ENCODE measurements around the gene SIVA1.

SIVA1 gene

DNA sequence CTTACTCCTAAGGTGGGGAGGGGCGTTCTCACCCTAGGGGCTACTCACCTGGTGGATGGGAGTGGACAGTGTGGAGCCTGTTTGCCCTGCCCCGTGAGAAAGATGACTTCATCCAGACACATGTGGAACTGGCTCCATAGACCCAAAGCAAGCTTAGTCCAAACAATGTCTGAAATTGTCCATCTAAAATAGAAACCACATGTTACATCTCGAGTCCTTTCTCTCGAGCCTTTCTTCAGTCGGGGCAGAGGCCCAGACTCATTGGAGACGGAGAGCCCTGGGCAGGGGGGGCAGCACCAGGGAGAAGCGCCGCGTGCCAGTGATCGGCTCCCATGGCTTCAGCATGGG lies 4.3 kb downstream of the SIVA1 start:
- DNase-seq (ENCODE audit: extremely low read depth, low read depth) = no peak
- TF ChIP-seq, protein P1, sequence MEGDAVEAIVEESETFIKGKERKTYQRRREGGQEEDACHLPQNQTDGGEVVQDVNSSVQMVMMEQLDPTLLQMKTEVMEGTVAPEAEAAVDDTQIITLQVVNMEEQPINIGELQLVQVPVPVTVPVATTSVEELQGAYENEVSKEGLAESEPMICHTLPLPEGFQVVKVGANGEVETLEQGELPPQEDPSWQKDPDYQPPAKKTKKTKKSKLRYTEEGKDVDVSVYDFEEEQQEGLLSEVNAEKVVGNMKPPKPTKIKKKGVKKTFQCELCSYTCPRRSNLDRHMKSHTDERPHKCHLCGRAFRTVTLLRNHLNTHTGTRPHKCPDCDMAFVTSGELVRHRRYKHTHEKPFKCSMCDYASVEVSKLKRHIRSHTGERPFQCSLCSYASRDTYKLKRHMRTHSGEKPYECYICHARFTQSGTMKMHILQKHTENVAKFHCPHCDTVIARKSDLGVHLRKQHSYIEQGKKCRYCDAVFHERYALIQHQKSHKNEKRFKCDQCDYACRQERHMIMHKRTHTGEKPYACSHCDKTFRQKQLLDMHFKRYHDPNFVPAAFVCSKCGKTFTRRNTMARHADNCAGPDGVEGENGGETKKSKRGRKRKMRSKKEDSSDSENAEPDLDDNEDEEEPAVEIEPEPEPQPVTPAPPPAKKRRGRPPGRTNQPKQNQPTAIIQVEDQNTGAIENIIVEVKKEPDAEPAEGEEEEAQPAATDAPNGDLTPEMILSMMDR (IDR thresholded peaks at IDR 0.05; ENCODE audit: low read depth, low read length) = no peak

DNA sequence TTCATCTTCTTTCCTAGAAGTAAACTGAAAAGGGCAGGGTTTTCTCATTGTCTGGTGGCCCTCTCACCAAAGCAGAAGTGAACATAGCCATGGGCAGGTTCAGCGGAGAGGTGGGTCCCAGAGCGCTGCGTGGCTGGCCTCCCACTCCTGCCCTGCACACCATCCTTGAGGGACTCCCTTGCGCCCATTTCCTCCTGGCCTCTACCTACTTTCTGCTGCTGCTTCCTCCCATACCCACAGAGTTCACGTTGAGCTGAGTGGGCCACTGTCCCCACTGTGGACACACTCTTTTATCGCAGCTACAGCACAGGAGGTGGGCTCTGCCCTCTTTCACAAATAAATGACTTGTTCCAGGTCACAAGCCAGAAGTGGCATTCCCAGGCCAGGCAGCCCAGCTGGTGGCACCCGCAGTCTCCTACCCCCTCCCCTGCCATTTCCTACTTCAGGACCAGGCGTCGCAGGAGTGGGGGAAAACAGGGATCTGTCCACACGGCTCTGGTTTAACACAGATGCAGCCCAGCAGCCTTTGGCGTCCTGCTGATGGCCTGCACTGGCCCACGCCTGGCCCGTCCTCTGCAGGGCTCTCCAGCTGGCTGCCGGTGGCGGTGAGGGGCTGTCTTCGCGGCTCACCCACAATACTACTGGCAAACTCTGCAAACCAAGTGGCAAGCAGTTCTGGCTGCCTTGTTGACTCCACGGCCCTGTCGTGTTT lies 4.9 kb downstream of the SIVA1 start:
- TF ChIP-seq, protein P1 (IDR thresholded peaks at IDR 0.05; ENCODE audit: low read depth, low read length) = no peak
- no peak for DNase-seq (ENCODE audit: extremely low read depth, low read depth)

DNA sequence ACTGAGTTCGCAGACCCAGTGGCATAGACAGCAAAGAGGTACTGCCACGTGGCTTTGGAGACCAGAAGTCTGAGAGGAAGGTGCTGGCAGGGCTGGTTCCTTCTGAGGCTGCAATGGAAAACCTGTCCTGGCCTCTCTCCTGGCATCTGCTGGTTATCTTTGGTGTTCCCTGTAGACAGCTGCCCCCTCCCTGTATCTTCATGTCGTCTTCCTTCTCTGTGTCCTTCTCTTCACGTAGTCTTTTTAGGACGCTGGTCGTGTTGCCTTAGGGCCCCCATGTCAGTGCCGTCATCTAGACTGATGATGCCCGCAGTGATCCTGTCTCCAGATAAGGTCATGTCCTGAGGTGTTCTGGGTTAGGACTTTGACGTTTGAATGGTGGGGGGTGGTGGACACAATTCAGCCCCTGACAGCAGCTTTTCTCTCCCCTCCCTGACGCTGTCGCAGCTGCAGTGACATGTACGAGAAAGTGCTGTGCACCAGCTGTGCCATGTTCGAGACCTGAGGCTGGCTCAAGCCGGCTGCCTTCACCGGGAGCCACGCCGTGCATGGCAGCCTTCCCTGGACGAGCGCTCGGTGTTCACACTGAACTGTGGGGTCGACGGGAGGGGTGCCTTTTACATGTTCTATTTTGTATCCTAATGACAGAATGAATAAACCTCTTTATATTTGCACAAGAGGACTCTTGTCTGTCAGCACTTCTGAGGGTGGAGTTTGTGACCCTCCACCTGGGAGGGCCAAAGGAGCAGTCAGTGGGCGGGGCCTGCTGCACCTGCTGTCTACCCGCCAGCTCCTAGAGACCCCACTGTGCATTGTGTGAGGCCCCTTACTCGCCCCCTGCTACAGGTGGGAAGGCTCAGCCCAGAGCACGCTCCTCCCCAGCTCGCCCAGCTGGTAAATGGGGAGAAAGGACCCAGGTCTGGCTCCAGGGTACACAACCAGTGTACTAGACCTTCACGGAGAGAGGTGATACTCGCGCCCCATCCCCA lies 6.3 kb downstream of the SIVA1 start:
- DNase-seq (ENCODE audit: extremely low read depth, low read depth) = no peak
- TF ChIP-seq, protein P1 (IDR thresholded peaks at IDR 0.05; ENCODE audit: low read depth, low read length) = no peak

DNA sequence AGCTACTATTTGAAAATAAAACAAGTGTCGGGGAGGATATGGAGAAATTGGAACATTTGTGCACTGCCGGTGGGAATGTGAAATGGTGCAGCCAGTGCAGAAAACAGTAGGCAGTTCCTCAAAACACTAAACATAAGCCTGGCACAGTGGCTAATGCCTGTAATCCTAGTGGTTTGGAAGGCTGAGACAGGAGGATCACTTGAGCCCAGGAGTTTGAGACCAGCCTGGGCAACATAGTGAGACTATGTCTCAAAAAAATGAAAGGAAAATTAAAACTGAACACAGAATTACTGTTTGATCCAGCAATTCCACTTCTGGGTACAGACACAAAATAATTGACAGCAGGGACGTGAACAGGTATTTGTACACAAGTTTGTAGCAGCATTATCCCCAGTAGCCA lies 12.6 kb downstream of the SIVA1 start:
- TF ChIP-seq, protein P1 (IDR thresholded peaks at IDR 0.05; ENCODE audit: low read depth, low read length) = no peak

DNA sequence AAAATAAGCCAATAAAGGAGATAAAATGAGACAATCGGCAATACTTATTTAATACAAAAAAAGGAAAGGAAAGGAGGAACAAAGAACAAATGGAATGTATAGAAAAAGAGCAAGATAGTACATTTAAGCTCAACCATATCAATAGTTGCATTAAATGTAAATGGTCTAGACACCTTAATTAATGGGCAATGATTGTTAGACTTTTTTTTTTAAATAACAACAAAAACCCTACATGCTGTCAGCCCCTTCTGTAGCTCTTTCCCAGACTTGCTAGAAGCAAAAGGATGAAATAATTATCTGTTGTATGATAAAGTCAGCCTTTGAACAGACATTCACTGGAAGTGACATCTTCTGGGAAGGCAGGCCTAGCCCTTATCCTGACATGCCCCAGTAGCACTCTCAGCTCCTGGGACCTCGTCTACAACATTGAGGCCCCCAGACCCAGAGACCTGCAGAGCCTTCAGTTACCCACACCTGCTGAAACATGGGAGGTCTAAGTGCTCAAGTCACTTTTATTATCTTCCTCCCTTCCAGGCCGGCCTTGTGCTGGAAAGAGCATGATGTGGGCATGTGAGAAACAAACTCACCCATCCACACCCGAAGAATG lies 13.4 kb downstream of the SIVA1 start:
- TF ChIP-seq, protein P1 (IDR thresholded peaks at IDR 0.05; ENCODE audit: low read depth, low read length) = no peak

More for the DNA sequence above, 12.6 kb downstream of the SIVA1 start:
- no peak for DNase-seq (ENCODE audit: extremely low read depth, low read depth)

DNA sequence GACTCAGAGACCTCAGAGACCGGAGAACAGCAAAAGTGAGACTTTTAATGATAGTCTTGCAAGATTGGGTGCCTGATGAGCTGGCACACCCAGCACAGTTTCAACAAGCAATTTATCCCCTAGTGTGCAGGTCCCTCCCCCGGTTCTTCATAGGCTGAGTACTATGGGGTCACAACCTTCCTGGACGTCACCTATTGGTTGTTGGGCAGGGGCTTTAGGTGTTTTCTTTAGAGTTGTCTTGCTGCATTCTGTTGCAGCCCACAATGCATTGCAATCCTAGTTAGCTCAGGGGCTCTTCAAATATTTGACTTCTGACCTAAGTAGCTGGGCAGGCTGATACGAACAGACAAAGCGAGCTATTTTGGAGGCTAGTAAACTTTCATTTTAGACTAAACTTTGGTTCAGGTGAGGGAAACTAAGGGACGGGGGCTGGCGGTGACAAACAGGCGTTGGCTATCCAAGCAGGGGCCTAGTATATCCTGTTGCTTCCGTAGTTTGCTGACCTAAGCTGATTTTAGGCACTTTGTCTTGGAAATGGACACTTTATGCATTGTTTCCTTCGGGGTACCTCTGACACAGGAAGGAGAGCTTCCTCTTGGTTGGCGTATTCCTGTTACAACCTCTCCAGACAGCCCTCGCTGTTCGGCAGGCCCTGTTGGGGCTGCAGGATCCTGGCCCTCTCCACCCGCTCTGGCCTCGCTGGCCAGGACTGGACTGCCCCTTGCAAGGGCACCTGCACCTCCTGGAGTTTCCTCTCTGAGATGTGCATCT lies 14.1 kb downstream of the SIVA1 start:
- TF ChIP-seq, protein P1 (IDR thresholded peaks at IDR 0.05; ENCODE audit: low read depth, low read length) = no peak
- DNase-seq (ENCODE audit: extremely low read depth, low read depth) = no peak

More for the DNA sequence above, 13.4 kb downstream of the SIVA1 start:
- DNase-seq (ENCODE audit: extremely low read depth, low read depth) = no peak

Measured in AG09319 (cell line).